GM18861 (cell line): ENCODE results near the gene TEX10.
"Not testable (repeated sequence)": the region's sequence is repeated elsewhere in the genome, so short reads cannot be mapped to it uniquely, and the experiment has no call there.

ENCODE experiments used
- ATAC-seq: cut with Tn5 transposase; IDR thresholded peaks from one replicate; pipeline ENCODE4 v1.9.1; 2021; ENCODE audit not compliant: unreplicated experiment

TEX10 gene

DNA sequence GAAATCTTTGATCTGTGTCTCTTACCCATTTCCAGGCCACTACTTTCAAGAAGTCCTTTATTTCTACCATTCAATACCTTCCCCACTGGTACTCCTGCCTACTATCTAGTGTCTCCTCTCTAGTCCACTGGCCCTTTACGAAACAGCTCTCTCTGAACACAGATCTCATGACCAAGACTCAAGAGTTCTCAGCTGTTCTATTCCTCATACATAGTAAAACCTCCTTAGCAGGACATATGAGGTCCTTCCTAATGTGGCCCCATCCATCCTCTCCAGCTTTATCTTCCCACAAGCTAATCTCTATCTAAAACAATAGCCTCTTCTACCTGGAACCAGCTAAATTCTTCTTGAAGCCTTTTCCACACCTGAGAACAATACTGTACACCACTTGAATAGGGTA lies 2.6 kb downstream of the TEX10 start:
- no peak for ATAC-seq

GRCh38 chr9:100346836-100347235 lies 5.9 kb downstream of the TEX10 start:
- no peak for ATAC-seq

DNA sequence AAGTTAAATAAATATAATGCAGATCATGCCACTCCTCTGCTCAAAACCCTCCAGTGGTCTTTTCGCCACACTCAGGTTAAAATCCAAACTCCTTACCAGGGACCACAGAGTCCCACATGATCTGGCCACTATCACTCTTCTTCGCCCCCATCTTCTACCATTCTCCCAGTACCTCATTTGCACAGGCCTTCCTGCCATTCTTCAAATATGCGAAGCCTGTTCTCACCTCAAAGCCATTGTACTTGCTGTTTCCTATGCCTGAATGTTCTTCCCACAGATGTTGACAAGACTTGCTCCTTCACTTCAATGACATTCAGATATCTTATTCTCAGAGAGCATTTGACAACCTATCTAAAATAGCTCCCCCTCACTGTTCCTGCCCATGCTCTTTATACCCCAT lies 10.9 kb downstream of the TEX10 start:
- no peak for ATAC-seq

DNA sequence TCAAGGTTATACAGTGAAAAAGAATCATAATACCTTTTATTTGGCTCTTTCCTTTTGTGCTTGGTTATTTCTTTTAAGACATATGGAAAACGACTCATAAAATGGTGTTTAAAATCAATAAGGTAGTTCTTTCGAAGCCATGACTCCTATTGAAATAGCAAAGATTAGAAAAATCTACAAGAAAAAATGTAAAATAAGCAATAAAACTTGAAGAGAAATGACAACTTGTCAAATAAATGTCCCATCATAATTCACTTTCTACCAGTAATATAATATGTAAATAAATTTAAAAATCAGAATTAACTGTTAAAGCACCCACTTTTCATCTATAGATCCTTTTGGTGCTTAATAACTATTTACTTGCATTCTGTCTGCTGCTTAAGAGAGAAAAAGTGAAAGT lies 12.5 kb downstream of the TEX10 start:
- ATAC-seq: no peak

- ATAC-seq: not testable (repeated sequence)
Measured at GRCh38 chr9:100338736-100339135, 14.0 kb downstream of the TEX10 start.

- no peak for ATAC-seq
Measured at GRCh38 chr9:100324594-100325200, 28.0 kb downstream of the TEX10 start.

DNA sequence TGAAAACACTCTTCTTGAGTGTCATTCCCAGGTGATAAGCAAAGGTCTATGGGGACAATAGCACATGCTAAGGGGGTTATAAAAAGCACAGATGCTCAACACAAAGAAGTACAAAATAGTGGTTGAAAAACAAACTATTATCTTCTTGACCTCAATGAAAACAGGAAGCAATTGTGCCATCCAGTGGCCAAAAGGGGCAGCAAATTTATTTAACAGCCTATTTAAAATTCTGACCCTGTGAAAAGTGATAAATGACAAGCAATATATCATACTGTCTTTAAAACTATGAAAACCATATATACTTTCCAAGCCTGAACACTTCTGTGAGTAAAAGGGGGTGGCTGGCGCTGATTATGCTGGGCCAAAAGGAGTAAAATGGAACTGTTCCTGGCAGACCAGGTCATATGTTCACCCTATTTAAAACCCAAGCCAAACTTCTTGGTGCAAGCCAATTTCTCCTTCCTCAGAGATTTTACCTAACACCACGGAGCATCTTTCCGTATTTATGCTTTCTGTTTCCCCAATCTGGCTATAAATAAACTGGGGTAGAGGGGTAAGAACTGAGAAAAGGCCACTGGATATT lies 29.7 kb downstream of the TEX10 start:
- ATAC-seq: no peak

- ATAC-seq: no peak
Measured at GRCh38 chr9:100317706-100318105, 35.0 kb downstream of the TEX10 start.

DNA sequence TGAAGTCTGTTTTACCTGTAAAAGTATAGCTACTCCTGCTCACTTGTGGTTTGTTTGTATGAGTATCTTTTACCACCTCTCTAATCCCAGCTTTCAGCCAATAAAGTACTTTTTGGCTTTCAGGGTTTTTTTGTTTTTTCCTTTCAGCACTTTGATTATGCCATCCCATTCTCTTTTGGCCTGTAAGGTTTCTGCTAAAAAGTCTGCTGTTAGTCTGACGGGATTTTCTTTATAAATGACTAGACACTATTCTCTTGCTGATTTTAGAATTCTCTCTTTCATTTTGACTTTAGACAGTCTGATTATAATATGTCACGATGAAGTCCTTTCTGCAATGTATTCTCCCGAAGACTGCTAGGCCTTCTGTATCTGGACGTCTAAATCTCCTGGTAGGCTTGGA lies 37.2 kb downstream of the TEX10 start:
- ATAC-seq: no peak

DNA sequence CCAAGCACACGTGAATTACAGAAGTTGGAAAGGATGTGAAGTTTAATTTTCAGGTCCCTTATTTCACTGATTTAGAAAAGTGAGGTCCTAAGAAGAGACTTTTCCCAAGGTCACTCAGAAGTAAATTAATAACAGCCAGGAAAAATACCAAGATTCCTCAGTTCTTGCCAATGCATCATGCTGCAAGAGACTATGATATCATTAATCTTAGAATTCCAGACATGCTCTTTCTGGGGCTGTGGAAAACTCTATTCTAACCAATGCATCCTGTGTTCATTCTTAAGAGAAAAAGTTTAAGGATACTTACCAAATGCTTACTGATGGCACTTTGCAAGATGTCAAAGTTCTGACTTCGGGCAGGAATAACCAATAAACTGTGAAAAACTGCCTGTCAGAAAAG lies 42.8 kb downstream of the TEX10 start:
- ATAC-seq: no peak

GRCh38 chr9:100308965-100309564 lies 43.7 kb downstream of the TEX10 start:
- ATAC-seq: no peak

- no peak for ATAC-seq
Measured at GRCh38 chr9:100307080-100307479, 45.7 kb downstream of the TEX10 start.

- no peak for ATAC-seq
Measured at GRCh38 chr9:100306283-100306682, 46.5 kb downstream of the TEX10 start.

GRCh38 chr9:100303747-100304146 lies 49.0 kb downstream of the TEX10 start:
- no peak for ATAC-seq

DNA sequence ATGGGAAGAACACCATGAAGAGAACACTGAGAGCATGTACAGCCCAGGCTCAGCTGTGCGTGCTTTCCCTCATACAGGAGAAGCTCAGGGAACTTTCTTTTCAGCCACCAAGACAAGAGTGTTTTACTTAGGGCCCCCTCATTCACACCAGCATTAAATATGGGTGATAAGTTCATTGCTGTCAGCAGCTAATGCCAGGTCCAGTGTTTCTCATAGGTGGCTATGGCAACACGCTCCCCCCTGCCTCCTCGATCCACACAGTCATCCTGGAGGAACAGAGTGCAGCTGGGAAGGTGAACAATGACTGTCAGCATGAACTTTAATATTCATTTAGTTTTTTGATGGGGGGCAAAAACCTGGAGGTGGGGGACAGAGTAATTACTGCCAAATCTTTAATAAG lies 54.4 kb downstream of the TEX10 start:
- ATAC-seq: no peak

GRCh38 chr9:100296407-100296806 lies 56.3 kb downstream of the TEX10 start:
- no peak for ATAC-seq

DNA sequence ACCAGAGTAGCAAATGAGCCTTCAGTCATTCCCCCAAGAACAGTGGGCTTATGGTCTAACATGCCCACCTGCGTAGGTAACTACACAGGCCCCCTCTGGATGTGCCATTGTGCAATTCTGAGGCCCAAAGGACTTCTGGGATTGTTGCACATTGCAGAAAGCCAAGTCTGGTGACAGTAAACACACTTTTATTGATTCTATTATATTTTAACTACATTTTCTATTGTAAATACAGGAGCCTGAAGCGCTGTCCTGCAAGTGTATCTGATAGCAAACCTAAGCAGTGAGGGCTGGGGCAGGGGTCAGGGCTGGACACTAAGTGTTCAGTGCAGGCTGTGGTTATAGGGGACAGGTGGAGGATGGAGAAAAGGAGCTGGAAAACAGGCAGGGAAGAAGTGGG lies 57.5 kb downstream of the TEX10 start:
- ATAC-seq: no peak

- ATAC-seq: no peak
Measured at GRCh38 chr9:100294806-100295205, 57.9 kb downstream of the TEX10 start.

DNA sequence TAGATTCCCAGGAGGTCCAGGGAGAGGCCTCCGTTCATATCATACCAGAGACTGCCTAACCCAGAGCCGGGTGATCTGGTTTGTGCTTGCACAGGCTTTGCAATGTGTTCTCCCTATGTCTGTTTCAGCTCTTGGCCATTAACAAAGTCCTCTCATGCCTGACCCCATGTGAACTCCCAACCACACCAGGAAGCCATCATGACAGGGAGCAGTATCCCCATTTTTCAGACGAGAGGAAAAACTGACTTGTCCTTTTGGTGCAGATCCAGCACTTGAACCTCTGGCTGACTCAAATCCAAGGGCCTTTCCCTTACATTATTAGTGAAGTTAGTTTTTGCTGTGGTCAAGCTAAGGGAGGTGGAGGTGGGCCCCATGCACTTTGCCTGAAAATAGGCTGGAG lies 58.4 kb downstream of the TEX10 start:
- ATAC-seq: no peak

GRCh38 chr9:100292414-100292813 lies 60.3 kb downstream of the TEX10 start:
- no peak for ATAC-seq

- ATAC-seq: no peak
Measured at GRCh38 chr9:100290714-100291113, 62.0 kb downstream of the TEX10 start.

GRCh38 chr9:100287186-100287585 lies 65.6 kb downstream of the TEX10 start:
- ATAC-seq: no peak

DNA sequence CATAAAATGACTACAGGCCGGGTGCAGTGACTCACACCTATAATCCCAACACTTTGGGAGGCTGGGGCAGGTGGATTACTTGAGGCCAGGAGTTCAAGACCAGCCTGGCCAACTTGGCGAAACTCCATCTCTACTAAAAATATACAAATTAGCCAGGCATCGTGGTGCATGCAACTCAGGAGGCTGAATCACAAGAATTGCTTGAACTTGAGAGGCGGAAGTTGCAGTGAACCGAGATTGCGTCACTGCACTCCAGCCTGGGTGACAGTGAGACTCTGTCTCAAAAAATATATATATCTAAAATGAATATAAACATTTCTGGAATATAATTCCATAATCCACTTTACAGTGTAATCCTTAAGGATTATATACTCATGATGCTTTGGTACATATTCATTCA lies 66.5 kb downstream of the TEX10 start:
- no peak for ATAC-seq
